Activated CD4-positive, alpha-beta T cell treated with anti-CD3 and anti-CD28 coated beads, Interleukin-10, Interleukin-2, amounts not matched to agents 100 ng/mL and 50 ng/mL, durations not matched to agents 16 hours and 8 hours (primary cell): ENCODE data around the gene RTP5.

Experiments
- DNase-seq: peaks from one replicate; pipeline ENCODE4 v3.0.0-alpha.2; 2020

Gene RTP5

GRCh38 chr2:241858206-241859016 is 11.1 kb upstream of the RTP5 start, which contains the start of gene PDCD1:
Gene PDCD1, minus strand, starts transcription at chr2:241858894. Its CDS starts 56 bp downstream, at chr2:241858838.
- peak; percentile 89 for DNase-seq

GRCh38 chr2:241859017-241859435 is 10.5 kb upstream of the RTP5 start:
- peak; percentile 33 for DNase-seq

GRCh38 chr2:241859436-241860183 is 9.9 kb upstream of the RTP5 start:
- peak; percentile 68 for DNase-seq

- DNase-seq, result peak; percentile 37
Measured at GRCh38 chr2:241860184-241861078, 9.1 kb upstream of the RTP5 start.

GRCh38 chr2:241861264-241861663 is 8.3 kb upstream of the RTP5 start:
- no peak for DNase-seq

DNA sequence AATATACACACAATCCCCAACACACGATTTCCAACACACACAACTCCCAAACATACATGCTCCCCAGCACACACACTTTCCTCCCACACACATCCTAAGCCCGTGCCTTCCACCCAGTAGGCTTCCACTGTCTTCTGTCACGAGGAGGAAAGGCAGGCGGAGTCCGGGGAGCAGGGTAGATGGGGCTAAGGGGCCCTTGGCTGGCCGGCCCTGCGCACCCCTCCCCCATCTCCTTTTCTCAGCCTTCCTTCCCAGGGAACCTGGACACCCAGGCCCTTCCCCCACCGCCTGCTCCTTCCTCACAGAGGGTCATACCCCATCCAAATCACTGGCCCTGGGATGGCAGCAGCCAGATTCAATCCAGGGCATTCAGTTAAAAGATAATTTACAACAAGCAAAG is 7.4 kb upstream of the RTP5 start:
- no peak for DNase-seq

GRCh38 chr2:241862775-241863535 is 6.6 kb upstream of the RTP5 start:
- peak; percentile 32 for DNase-seq

- DNase-seq, result peak; percentile 78
Measured at GRCh38 chr2:241863536-241863954, 6.0 kb upstream of the RTP5 start.

- DNase-seq, result no peak
Measured at GRCh38 chr2:241864168-241864849, 5.2 kb upstream of the RTP5 start.

DNA sequence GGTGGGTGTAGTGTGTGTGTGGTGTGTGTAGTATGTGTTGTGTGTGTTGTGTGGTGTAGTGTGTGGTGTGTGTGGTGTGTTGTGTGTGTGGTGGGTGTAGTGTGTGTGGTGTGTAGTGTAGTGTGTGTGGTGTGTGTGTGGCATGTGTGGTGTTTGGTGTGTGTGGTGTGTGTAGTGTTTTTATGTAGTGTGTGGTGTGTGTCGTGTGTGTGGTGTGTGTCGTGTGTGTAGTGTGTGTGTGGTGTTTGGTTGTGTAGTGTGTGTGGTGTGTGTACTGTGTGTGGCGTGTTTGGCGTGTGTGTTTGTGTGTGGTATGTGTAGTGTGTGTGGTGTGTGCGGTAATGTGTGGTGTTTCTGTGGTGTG is 4.7 kb upstream of the RTP5 start:
- DNase-seq, result no peak

DNA sequence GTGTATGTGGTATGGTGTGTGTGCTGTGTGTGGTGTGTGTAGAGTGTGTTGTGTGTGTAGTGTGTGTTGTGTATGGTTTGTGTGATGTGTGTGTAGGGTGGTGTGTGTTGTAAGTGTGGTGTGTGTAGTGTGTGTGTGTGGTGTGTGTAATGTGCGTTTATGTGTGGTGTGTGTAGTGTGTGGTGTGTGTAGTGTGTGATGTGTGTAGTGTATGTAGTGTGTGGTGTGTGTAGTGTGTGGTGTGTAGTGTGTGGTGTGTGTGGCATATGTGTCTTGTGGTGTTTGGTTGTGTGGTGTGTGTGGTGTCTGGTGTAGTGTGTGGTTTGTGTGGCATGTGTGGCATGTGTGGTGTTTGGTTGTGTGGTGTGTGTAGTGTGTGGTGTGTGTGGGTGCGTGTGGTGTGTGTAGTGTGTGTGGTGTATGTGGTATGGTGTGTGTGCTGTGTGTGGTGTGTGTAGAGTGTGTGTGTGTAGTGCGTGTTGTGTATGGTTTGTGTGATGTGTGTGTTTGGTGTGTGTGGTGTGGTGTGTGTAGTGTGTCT is 4.0 kb upstream of the RTP5 start:
- DNase-seq, result no peak

- no peak for DNase-seq
Measured at GRCh38 chr2:241865957-241866789, 3.4 kb upstream of the RTP5 start.

- DNase-seq, result no peak
Measured at GRCh38 chr2:241866790-241867645, 2.5 kb upstream of the RTP5 start.

DNA sequence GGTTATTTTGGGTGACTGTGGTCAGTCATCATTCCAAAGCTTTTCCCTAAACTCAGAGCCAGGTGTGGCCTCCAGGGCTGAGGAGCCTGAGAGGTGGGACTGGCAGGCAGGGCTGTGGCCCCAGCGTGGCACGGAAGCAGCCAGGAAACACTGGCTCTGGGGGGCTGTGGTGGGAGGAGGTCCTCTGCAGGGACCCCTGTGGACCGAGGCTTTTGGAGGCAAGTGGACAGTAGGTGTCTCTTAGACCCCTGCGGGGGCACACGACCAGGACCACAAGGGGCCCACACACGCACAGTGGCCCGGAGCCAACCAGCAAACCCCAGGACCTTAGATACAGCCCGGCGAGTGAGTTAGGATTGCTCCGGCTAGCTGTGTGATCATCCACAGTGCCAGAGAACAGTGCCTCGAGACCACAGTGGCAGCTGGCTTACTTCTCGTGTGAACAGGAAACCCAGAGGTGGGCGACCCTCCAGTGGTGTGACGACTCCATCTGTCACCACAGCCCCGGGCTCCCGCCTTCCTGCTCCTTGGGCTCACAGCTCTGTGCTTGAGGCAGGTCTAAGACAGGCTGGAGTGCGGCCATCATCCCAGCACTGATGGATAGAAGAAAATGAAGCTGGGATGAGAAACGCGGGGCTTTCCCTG is 1.6 kb upstream of the RTP5 start:
- peak; percentile 38 for DNase-seq

DNA sequence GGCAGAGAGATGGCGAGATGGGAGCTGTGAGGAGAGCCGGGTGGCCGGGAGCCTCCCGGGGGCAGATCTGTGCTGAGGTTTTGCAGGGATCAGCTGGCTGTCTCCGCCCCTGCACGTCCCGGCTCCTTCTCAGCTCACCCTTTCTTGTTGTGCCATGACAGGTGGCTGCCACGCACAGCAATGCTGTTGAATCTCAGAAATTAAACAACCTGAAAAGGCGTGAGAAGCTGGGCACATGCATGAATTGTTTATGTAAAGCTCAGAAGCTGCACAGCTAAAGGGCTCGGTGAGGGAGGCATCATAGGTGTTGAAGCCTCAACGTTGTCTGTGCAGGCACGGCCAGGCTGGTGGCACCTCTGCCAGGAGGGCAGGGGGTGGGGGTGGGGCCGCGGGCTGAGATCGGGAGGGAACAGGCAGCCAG is 858 bp upstream of the RTP5 start:
- DNase-seq, result no peak

- DNase-seq, result no peak
Measured at GRCh38 chr2:241870081-241870541, 582 bp downstream of the RTP5 start.

GRCh38 chr2:241870611-241871537 is 1.3 kb downstream of the RTP5 start:
- no peak for DNase-seq
